HG02840 (cell line): ENCODE data around the gene GRIP1.
A peak's percentile ranks its signal among the peaks of the same experiment; 100 is the strongest.

Experiments
- ATAC-seq: cut with Tn5 transposase; IDR thresholded peaks from one replicate; pipeline ENCODE4 v1.9.1; 2021; ENCODE audit warnings: mild to moderate bottlenecking, moderate library complexity, moderate number of reproducible peaks; ENCODE audit not compliant: unreplicated experiment, low FRiP score

The GRIP1 gene

GRCh38 chr12:66301944-66302826 is 376.7 kb downstream of the GRIP1 start, which contains the start of gene HELB:
TSS of gene HELB (plus strand) at chr12:66302493. CDS start at chr12:66302604, 111 bp downstream.
- ATAC-seq: peak; percentile 93

GRCh38 chr12:66297923-66298322 is 381.0 kb downstream of the GRIP1 start:
- no peak for ATAC-seq
